CD14-positive monocyte (primary cell): ENCODE measurements around the gene PREX1. TPM values are rescaled to one million over a fixed set of nuclear protein-coding genes. Genes with fewer than 3 reads are reported as not detected.
A peak's percentile ranks its signal among the peaks of the same experiment; 100 is the strongest.

Experiments used
- DNase-seq, 3 donors: peaks; one replicate each; pipeline ENCODE4 v3.0.0-alpha.2; 2011 to 2022
- H2AFZ ChIP-seq: 2 replicates; pipeline ENCODE4 v1.6.0; 2012; ENCODE audit warnings: mild to moderate bottlenecking, low read depth, low read length, inconsistent platforms; ENCODE audit not compliant: insufficient read depth, poor library complexity, severe bottlenecking
- H3K27ac ChIP-seq, 2 donors: 1 replicate in 1 of 2; 2 replicates in 1 of 2; pipeline ENCODE4 v1.5.1; 2012 to 2013; ENCODE audit warnings: low read length in 2 of 2, control low read depth in 1 of 2, inconsistent platforms in 1 of 2, low read depth in 1 of 2, mild to moderate bottlenecking in 1 of 2
- H3K27me3 ChIP-seq, 2 donors: one replicate each; pipeline versions ENCODE4 v1.6.0 to v1.6.1; 2011 to 2013; ENCODE audit warnings: low read length in 2 of 2; ENCODE audit not compliant: control insufficient read depth in 2 of 2, insufficient read depth in 2 of 2
- H3K36me3 ChIP-seq, 2 donors: replicated peaks in 1 of 2; 1 replicate in 1 of 2; 2 replicates in 1 of 2; pipeline versions ENCODE4 v1.5.1 to v1.6.1; 2012 to 2013; ENCODE audit warnings: low read length in 2 of 2, control low read depth in 1 of 2, inconsistent platforms in 1 of 2, mild to moderate bottlenecking in 1 of 2; ENCODE audit not compliant: insufficient read depth in 2 of 2, control insufficient read depth in 1 of 2
- H3K4me1 ChIP-seq, 2 donors: 1 replicate in 1 of 2; 2 replicates in 1 of 2; pipeline versions ENCODE4 v1.5.1 to v1.6.1; 2012 to 2013; ENCODE audit warnings: low read length in 2 of 2, control low read depth in 1 of 2, inconsistent platforms in 1 of 2, mild to moderate bottlenecking in 1 of 2, moderate library complexity in 1 of 2; ENCODE audit not compliant: insufficient read depth in 2 of 2, control insufficient read depth in 1 of 2
- H3K4me2 ChIP-seq: replicated peaks from 2 replicates; pipeline ENCODE3; 2012; ENCODE audit warnings: low read length, moderate library complexity, mild to moderate bottlenecking; ENCODE audit not compliant: poor library complexity, severe bottlenecking; ENCODE audit errors: extremely low read depth
- H3K4me3 ChIP-seq, 3 experiments: fragments of 200-600 bp in 1 of 3; sonication (generic) in 1 of 3; replicated peaks in 1 of 3; 1 replicate in 2 of 3; 2 replicates in 1 of 3; pipeline ENCODE4 v1.5.1; 2011 to 2013; ENCODE audit warnings: low read length in 3 of 3, mild to moderate bottlenecking in 3 of 3, control low read depth in 2 of 3, low read depth in 2 of 3, inconsistent platforms in 1 of 3, moderate library complexity in 1 of 3
- H3K79me2 ChIP-seq: 2 replicates; pipeline ENCODE4 v1.6.0; 2012; ENCODE audit warnings: mild to moderate bottlenecking, control low read depth, inconsistent platforms, low read length, moderate library complexity; ENCODE audit not compliant: insufficient read depth
- H3K9ac ChIP-seq: 2 replicates; pipeline ENCODE4 v1.6.0; 2017; ENCODE audit warnings: low read length, mild to moderate bottlenecking; ENCODE audit not compliant: insufficient read depth, poor library complexity, severe bottlenecking
- H3K9me3 ChIP-seq, 2 donors: replicated peaks in 1 of 2; 1 replicate in 1 of 2; 2 replicates in 1 of 2; pipeline versions ENCODE4 v1.5.1 to v1.6.1; 2012 to 2013; ENCODE audit warnings: low read length in 2 of 2, control low read depth in 1 of 2; ENCODE audit not compliant: control insufficient read depth in 1 of 2, insufficient read depth in 1 of 2
- H4K20me1 ChIP-seq: 2 replicates; pipeline ENCODE4 v1.6.0; 2012; ENCODE audit warnings: mild to moderate bottlenecking, low read length, control low read depth, moderate library complexity; ENCODE audit not compliant: insufficient read depth
- H3K27ac Mint-ChIP-seq, 7 donors: one replicate each; pipeline ENCODE4 v1.8.0; 2020; ENCODE audit warnings: mild to moderate bottlenecking in 7 of 7, mixed read lengths in 7 of 7, moderate library complexity in 6 of 7, inconsistent platforms in 2 of 7
- H3K27me3 Mint-ChIP-seq, 3 donors: one replicate each; pipeline ENCODE4 v1.8.0; 2021 to 2022; ENCODE audit warnings: low read depth in 3 of 3, mild to moderate bottlenecking in 3 of 3, mixed read lengths in 3 of 3, moderate library complexity in 3 of 3, inconsistent platforms in 1 of 3
- H3K36me3 Mint-ChIP-seq, 2 donors: one replicate each; pipeline ENCODE4 v1.8.0; 2020; ENCODE audit warnings: mixed read lengths in 2 of 2, inconsistent platforms in 1 of 2, mild to moderate bottlenecking in 1 of 2
- H3K4me1 Mint-ChIP-seq: one replicate; pipeline ENCODE4 v1.8.0; 2020; ENCODE audit warnings: mild to moderate bottlenecking, mixed read lengths
- H3K4me3 Mint-ChIP-seq, 2 donors: one replicate each; pipeline ENCODE4 v1.8.0; 2020; ENCODE audit warnings: mild to moderate bottlenecking in 2 of 2, mixed read lengths in 2 of 2, moderate library complexity in 1 of 2
- H3K9me3 Mint-ChIP-seq, 7 donors: one replicate each; pipeline ENCODE4 v1.8.0; 2020 to 2022; ENCODE audit warnings: mixed read lengths in 7 of 7, mild to moderate bottlenecking in 6 of 7, moderate library complexity in 6 of 7, inconsistent platforms in 2 of 7
- WGBS: methylation state at CpG from one replicate; pipeline ENCODE4 v1.1.5; 2013; ENCODE audit warnings: missing lambda C conversion rate; ENCODE audit not compliant: insufficient coverage; 5-methylcytosine and 5-hydroxymethylcytosine counted together
- intact Hi-C, 2 donors: fragments of 100-400 bp; cut with micrococcal nuclease; formaldehyde crosslinking; loops; one replicate each; pipeline versions ENCODE4 v1.15.0 to v1.15.1; 2023
- polyA plus RNA-seq, 3 donors: library from polyadenylated mRNA; depleted of rRNA in 1 of 3; unstranded in 2 of 3; stranded (reverse) in 1 of 3; fragments of 300-500 nt in 2 of 3; fragments of >200 nt in 1 of 3; fragmentation: Illumina TruSeq in 2 of 3; gene quantifications; 1 replicate in 2 of 3; 2 replicates in 1 of 3; pipeline ENCODE4 v1.2.3, GENCODE V29; 2012 to 2021
- TF ChIP-seq, protein P1 (sequence below): fragments of 200-600 bp; IDR thresholded peaks from one replicate; pipeline ENCODE4 v1.8.0; 2022; ENCODE audit warnings: antibody characterized with exemption, mild to moderate bottlenecking

Gene PREX1
- polyA plus RNA-seq, 3 donors = 24.3 to 114 (median 27.5) TPM

DNA sequence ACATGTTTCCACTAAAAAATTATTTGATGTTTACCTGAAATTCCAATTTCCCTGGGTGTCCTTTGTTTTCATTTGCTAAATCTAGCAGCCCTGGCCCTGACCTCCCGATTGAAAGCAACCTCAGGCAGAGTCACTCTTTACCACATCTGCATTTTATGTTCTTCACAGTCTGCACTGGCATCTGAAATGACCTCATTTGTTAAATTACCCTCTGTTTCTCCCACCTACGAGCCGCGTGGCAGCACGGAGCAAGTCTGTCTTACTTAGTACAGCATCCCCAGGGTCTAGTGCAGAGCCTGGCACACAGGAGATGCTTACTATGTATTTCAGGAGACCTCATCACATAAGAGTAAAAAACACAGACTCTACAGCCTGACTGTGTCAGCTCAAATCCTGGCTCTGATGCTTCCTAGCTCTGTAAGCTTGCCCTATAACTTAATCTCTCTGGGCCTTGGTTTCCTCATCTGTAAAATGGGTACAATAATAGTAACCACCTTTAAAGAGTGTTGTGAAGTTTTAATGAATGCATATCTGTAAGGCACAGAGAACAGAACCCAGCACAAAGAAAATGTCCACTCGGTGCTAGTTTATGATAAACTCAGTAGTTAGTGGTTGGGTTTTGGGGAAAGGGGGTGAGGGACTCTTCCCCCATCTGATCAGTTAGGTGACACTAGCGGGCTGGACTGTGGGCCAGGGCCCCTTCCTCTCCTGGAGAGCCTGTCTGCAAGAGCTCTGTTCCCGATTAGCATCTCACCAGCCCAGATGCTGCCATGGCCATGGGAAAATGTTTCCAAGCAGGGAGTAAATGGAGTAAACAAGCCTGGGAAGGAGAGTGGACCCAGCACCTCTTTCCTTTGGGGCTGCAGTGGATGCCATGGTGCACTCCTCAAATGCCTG, 88.2 kb downstream of the PREX1 start:
- Histone ChIP-seq H3K4me3 (no peak overlapping the region), H3K9ac (no peak overlapping the region), H2AFZ (no peak overlapping the region), H3K27me3 (no peaks in the 10 kb centered on the region), H3K27ac (peak overlapping the region; percentile 24 to 74), H4K20me1 (peaks cover 100% of the 10 kb centered on the region), H3K36me3 (peaks cover 79 to 96% of the 10 kb centered on the region in 2 donors), H3K79me2 (peaks cover 100% of the 10 kb centered on the region), H3K4me1 (peaks cover 28 to 29% of the 10 kb centered on the region in 2 donors), H3K4me2 (no peak overlapping the region), H3K9me3 (no peaks in the 10 kb centered on the region)
- peaks cover 91 to 97% of the 10 kb centered on the region in 2 donors for H3K36me3 Mint-ChIP-seq
- no peaks in the 10 kb centered on the region for H3K9me3 Mint-ChIP-seq
- TF ChIP-seq, protein P1, sequence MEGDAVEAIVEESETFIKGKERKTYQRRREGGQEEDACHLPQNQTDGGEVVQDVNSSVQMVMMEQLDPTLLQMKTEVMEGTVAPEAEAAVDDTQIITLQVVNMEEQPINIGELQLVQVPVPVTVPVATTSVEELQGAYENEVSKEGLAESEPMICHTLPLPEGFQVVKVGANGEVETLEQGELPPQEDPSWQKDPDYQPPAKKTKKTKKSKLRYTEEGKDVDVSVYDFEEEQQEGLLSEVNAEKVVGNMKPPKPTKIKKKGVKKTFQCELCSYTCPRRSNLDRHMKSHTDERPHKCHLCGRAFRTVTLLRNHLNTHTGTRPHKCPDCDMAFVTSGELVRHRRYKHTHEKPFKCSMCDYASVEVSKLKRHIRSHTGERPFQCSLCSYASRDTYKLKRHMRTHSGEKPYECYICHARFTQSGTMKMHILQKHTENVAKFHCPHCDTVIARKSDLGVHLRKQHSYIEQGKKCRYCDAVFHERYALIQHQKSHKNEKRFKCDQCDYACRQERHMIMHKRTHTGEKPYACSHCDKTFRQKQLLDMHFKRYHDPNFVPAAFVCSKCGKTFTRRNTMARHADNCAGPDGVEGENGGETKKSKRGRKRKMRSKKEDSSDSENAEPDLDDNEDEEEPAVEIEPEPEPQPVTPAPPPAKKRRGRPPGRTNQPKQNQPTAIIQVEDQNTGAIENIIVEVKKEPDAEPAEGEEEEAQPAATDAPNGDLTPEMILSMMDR = no peak
- H3K27ac Mint-ChIP-seq = peak overlapping the region in 6 of 7 donors; percentile 38 to 95 (median 72)
- no peak overlapping the region for H3K4me3 Mint-ChIP-seq
- intact Hi-C loops = no loop called here
- WGBS = 65% methylated on average over 6 of the region's 8 CpGs
- DNase-seq = no peak
- peaks cover 48% of the 10 kb centered on the region for H3K4me1 Mint-ChIP-seq
- H3K27me3 Mint-ChIP-seq = peaks cover 0 to 2% (median 0%) of the 10 kb centered on the region in 3 donors

DNA sequence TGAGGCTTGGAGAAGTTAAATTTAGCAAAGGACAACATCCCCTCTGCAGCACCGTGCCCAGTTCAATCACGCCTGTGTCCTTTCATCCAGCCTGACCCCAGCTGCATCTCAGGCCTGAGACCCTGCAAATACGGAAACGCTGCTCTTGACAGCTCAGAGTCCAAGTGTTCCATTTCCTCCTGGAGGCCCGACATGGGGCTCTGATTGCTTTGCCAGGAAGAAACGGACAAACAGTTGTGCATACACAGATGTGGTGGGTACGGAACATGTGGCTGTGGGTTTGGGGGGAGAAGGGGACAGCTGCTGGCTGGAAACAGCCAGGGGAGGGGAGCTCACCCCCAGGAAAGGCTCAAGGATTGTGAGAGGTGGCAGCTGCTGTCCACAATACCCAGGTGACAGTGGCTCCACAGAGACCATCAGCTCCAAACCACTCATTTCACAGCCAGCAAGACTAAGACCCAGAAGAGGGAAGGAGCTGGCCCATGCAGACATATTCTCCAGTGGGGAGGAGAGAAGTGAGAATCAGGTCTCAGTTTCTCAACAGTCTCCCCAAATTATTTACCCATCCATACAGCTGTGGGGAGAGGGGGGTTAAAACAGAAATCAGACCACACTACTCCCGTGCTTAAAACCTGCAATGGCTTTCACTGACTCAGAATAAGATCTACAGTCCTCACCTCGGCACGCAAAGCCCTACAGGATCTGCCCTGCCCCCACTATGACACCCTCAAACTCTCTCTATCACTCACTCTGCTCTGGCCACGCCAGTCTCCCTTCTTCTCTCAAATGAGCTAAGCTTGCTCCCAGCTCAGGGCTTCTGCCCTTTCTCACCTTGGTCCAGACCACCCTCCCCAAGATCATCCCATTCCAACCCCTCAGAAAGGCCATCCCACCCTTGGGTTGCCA, 89.1 kb downstream of the PREX1 start:
- Mint-ChIP-seq H3K36me3 (peaks cover 90 to 97% of the 10 kb centered on the region in 2 donors), H3K9me3 (no peaks in the 10 kb centered on the region), H3K4me1 (peaks cover 48% of the 10 kb centered on the region), H3K4me3 (peak overlapping the region; percentile 16 to 26), H3K27ac (peak overlapping the region; percentile 38 to 95 (median 71)), H3K27me3 (peaks cover 0 to 2% (median 0%) of the 10 kb centered on the region in 3 donors)
- TF ChIP-seq, protein P1 = no peak
- H3K36me3 ChIP-seq = peaks cover 79 to 96% of the 10 kb centered on the region in 2 donors
- peak overlapping the region; percentile 0 for H3K4me2 ChIP-seq
- H3K79me2 ChIP-seq = peaks cover 96% of the 10 kb centered on the region
- no peaks in the 10 kb centered on the region for H3K9me3 ChIP-seq
- 5% methylated on average over 11 of the region's 11 CpGs for WGBS
- peaks cover 100% of the 10 kb centered on the region for H4K20me1 ChIP-seq
- H3K4me3 ChIP-seq = no peak overlapping the region
- H3K4me1 ChIP-seq = peaks cover 28 to 29% of the 10 kb centered on the region in 2 donors
- intact Hi-C loops = no loop called here
- no peaks in the 10 kb centered on the region for H3K27me3 ChIP-seq
- peak overlapping the region; percentile 28 for H3K9ac ChIP-seq
- peak overlapping the region; percentile 26 to 74 for H3K27ac ChIP-seq
- DNase-seq = peak; percentile 47 to 76 (median 53)
- no peak overlapping the region for H2AFZ ChIP-seq
